ENCODE measurements around the gene ANP32E. TPM values are rescaled to one million over a fixed set of nuclear protein-coding genes. Genes with fewer than 3 reads are reported as not detected.
"Not testable (repeated sequence)": the region's sequence is repeated elsewhere in the genome, so short reads cannot be mapped to it uniquely, and the experiment has no call there.

The ANP32E gene
- total RNA-seq, 1 donor from 2014 or later = 27.9 TPM

GRCh38 chr1:150213170-150214098 lies 22.5 kb downstream of the ANP32E start:
- Histone ChIP-seq H3K4me3 (peak overlapping the region; percentile 56), H3K9me3 (no peaks in the 10 kb centered on the region), H3K4me1 (peaks cover 5% of the 10 kb centered on the region), H3K27ac (peak overlapping the region; percentile 93), H3K36me3 (no peaks in the 10 kb centered on the region), H3K27me3 (ENCODE audit: low read depth) (no peaks in the 10 kb centered on the region)
- peak; percentile 37 for TF ChIP-seq CTCF (IDR thresholded peaks at IDR 0.05)
- DNase-seq = peak; percentile 98
- intact Hi-C loops (cut with DNase I) = no loop called here
- peak; percentile 99 to 100 for ATAC-seq

- Histone ChIP-seq H3K4me1 (peaks cover 5% of the 10 kb centered on the region), H3K4me3 (no peak overlapping the region), H3K9me3 (no peaks in the 10 kb centered on the region), H3K36me3 (no peaks in the 10 kb centered on the region), H3K27ac (no peak overlapping the region), H3K27me3 (ENCODE audit: low read depth) (no peaks in the 10 kb centered on the region)
- TF ChIP-seq CTCF (IDR thresholded peaks at IDR 0.05) = no peak
- DNase-seq (no peak), ATAC-seq (no peak)
- intact Hi-C loops (cut with DNase I) = no loop called here
These were observed 23.8 kb downstream of the ANP32E start for GRCh38 chr1:150212070-150212469.

- DNase-seq = no peak
- no peak for TF ChIP-seq CTCF (IDR thresholded peaks at IDR 0.05)
- H3K4me1 ChIP-seq = peaks cover 5% of the 10 kb centered on the region
- no peaks in the 10 kb centered on the region for H3K9me3 ChIP-seq
- no peak for ATAC-seq
- H3K27me3 ChIP-seq (ENCODE audit: low read depth) = no peaks in the 10 kb centered on the region
- no peaks in the 10 kb centered on the region for H3K36me3 ChIP-seq
- intact Hi-C loops (cut with DNase I) = no loop called here
- no peak overlapping the region for H3K4me3 ChIP-seq
- H3K27ac ChIP-seq = no peak overlapping the region
These were observed 25.2 kb downstream of the ANP32E start for GRCh38 chr1:150210706-150211105.

- intact Hi-C loops (cut with DNase I) = no loop called here
- no peak for DNase-seq
These were observed 25.8 kb downstream of the ANP32E start for GRCh38 chr1:150210091-150210490.

GRCh38 chr1:150208460-150208859 lies 27.5 kb downstream of the ANP32E start:
- DNase-seq; H3K27me3 ChIP-seq (ENCODE audit: low read depth); H3K9me3 ChIP-seq; H3K4me3 ChIP-seq; ATAC-seq; intact Hi-C loops (cut with DNase I); H3K4me1 ChIP-seq; H3K36me3 ChIP-seq; H3K27ac ChIP-seq: not testable (repeated sequence)

More at GRCh38 chr1:150210091-150210490, 25.8 kb downstream of the ANP32E start:
- Histone ChIP-seq H3K36me3 (no peaks in the 10 kb centered on the region), H3K27ac (no peak overlapping the region), H3K4me1 (peaks cover 5% of the 10 kb centered on the region), H3K4me3 (no peak overlapping the region), H3K27me3 (ENCODE audit: low read depth) (no peaks in the 10 kb centered on the region), H3K9me3 (no peaks in the 10 kb centered on the region)
- TF ChIP-seq CTCF (IDR thresholded peaks at IDR 0.05) = no peak
- no peak for ATAC-seq

- H3K4me1 ChIP-seq = no peaks in the 10 kb centered on the region
- no peaks in the 10 kb centered on the region for H3K9me3 ChIP-seq
- intact Hi-C loops (cut with DNase I) = no loop called here
- TF ChIP-seq CTCF (IDR thresholded peaks at IDR 0.05) = no peak
- no peaks in the 10 kb centered on the region for H3K27me3 ChIP-seq (ENCODE audit: low read depth)
- ATAC-seq (no peak), DNase-seq (no peak)
- H3K36me3 ChIP-seq = no peaks in the 10 kb centered on the region
- no peak overlapping the region for H3K27ac ChIP-seq
- no peak overlapping the region for H3K4me3 ChIP-seq
These were observed 28.5 kb downstream of the ANP32E start for GRCh38 chr1:150207281-150207971.

All from lower lobe of right lung (tissue), 2 donors.